Caco-2 (cell line): Measurements from ENCODE around the gene POLR2E. TPM values are rescaled to one million over a fixed set of nuclear protein-coding genes. Genes with fewer than 3 reads are reported as not detected.

Source experiments
- BruUV-seq: library from RNA; stranded (reverse); fragments of 400-500 nt; replicated peaks from 2 replicates; lab custom pipeline; 2021; lab: Mats Ljungman, UMichigan
- CTCF ChIA-PET: fragments of 300-600 bp; sonication (Branson Sonifier 250); formaldehyde crosslinking; loops from one replicate; lab custom pipeline; 2022; ENCODE audit warnings: antibody characterized with exemption; lab: Charles Lee
- POLR2A ChIA-PET: fragments of 300-600 bp; sonication (Branson Sonifier 250); formaldehyde crosslinking; loops from one replicate; lab custom pipeline; 2022; ENCODE audit warnings: antibody characterized with exemption; lab: Charles Lee
- DNase-seq, 2 experiments: peaks; one replicate each; pipeline versions ENCODE4 v3.0.0 to v3.0.0-alpha.2; 2020 to 2022
- H3K27me3 ChIP-seq: replicated peaks from 2 replicates; pipeline ENCODE4 v1.6.0; 2011; ENCODE audit warnings: low read length; ENCODE audit not compliant: control insufficient read depth, insufficient read depth
- H3K36me3 ChIP-seq: 2 replicates; pipeline ENCODE4 v1.5.1; 2011; ENCODE audit warnings: low read length; ENCODE audit not compliant: control insufficient read depth, insufficient read depth
- H3K4me1 ChIP-seq: fragments of 250-450 bp; sonication (Bioruptor Pico); 2 replicates; pipeline ENCODE4 v1.5.1; 2020; ENCODE audit warnings: mild to moderate bottlenecking
- H3K4me3 ChIP-seq: 2 replicates; pipeline ENCODE4 v1.5.1; 2011; ENCODE audit warnings: low read depth, mild to moderate bottlenecking, control low read depth, low read length
- H3K9me3 ChIP-seq: fragments of 250-450 bp; sonication (Bioruptor Pico); 2 replicates; pipeline ENCODE4 v1.5.1; 2020; ENCODE audit warnings: mild to moderate bottlenecking, moderate library complexity
- H3K27ac Mint-ChIP-seq: one replicate; pipeline ENCODE4 v1.8.0; 2022; ENCODE audit warnings: mixed read lengths; ENCODE audit not compliant: unreplicated experiment
- H3K27me3 Mint-ChIP-seq: one replicate; pipeline ENCODE4 v1.8.0; 2022; ENCODE audit warnings: mixed read lengths; ENCODE audit not compliant: insufficient read depth, unreplicated experiment
- H3K36me3 Mint-ChIP-seq: one replicate; pipeline ENCODE4 v1.8.0; 2022; ENCODE audit warnings: mild to moderate bottlenecking, mixed read lengths; ENCODE audit not compliant: insufficient read depth, unreplicated experiment
- H3K4me1 Mint-ChIP-seq: one replicate; pipeline ENCODE4 v1.8.0; 2022; ENCODE audit warnings: low read depth, mixed read lengths; ENCODE audit not compliant: unreplicated experiment
- H3K4me3 Mint-ChIP-seq: one replicate; pipeline ENCODE4 v1.8.0; 2022; ENCODE audit warnings: mild to moderate bottlenecking, moderate library complexity, mixed read lengths; ENCODE audit not compliant: unreplicated experiment
- H3K9me3 Mint-ChIP-seq: one replicate; pipeline ENCODE4 v1.8.0; 2022; ENCODE audit warnings: mixed read lengths; ENCODE audit not compliant: unreplicated experiment
- CTCF ChIP-seq, 2 experiments: fragments of 200-600 bp in 1 of 2; IDR thresholded peaks; 1 replicate in 1 of 2; 2 replicates in 1 of 2; pipeline versions ENCODE4 v1.5.1 to v1.8.0; 2011 to 2022; ENCODE audit warnings: antibody characterized with exemption in 1 of 2, control low read depth in 1 of 2, inconsistent platforms in 1 of 2, low read depth in 1 of 2, low read length in 1 of 2, mild to moderate bottlenecking in 1 of 2, moderate library complexity in 1 of 2; ENCODE audit not compliant: insufficient read depth in 1 of 2, severe bottlenecking in 1 of 2, unreplicated experiment in 1 of 2
- intact Hi-C: fragments of 100-400 bp; cut with micrococcal nuclease; formaldehyde crosslinking; loops from one replicate; pipeline ENCODE4 v1.10.0; 2022; ENCODE audit not compliant: unreplicated experiment
- total RNA-seq: library from RNA; stranded (reverse); gene quantifications from 2 replicates; pipeline ENCODE4 v1.2.3, GENCODE V29; 2022

Gene POLR2E
- total RNA-seq, 1 experiment from 2014 or later = 264 TPM

GRCh38 chr19:1105873-1106840, 11.0 kb upstream of the POLR2E start:
- H3K27ac Mint-ChIP-seq = no peak overlapping the region
- no peak for DNase-seq
- ChIA-PET CTCF (no interaction called here), POLR2A (no interaction called here)
- Histone ChIP-seq H3K27me3 (no peaks in the 10 kb centered on the region), H3K9me3 (no peaks in the 10 kb centered on the region), H3K4me3 (peak overlapping the region; percentile 97), H3K36me3 (peaks cover 1% of the 10 kb centered on the region), H3K4me1 (peaks cover 21% of the 10 kb centered on the region)
- no peaks in the 10 kb centered on the region for H3K4me1 Mint-ChIP-seq
- H3K4me3 Mint-ChIP-seq = peak overlapping the region; percentile 52
- no peaks in the 10 kb centered on the region for H3K9me3 Mint-ChIP-seq
- intact Hi-C loops = loop anchor here (10.0 kb wide), 1 partner anchor 81 kb away; the partner anchor contains the start of genes CNN2, RNU6-2 and TMEM259
- H3K27me3 Mint-ChIP-seq = no peaks in the 10 kb centered on the region
- no peak for TF ChIP-seq CTCF (IDR thresholded peaks at IDR 0.05; ENCODE audit: insufficient read depth in 1 of 2, low read depth in 1 of 2, low read length in 1 of 2, severe bottlenecking in 1 of 2, unreplicated experiment in 1 of 2)
- H3K36me3 Mint-ChIP-seq = peaks cover 61% of the 10 kb centered on the region
- no TSS peak for BruUV-seq

- Mint-ChIP-seq H3K4me3 (peak overlapping the region; percentile 68), H3K4me1 (no peaks in the 10 kb centered on the region), H3K9me3 (no peaks in the 10 kb centered on the region), H3K27ac (peak overlapping the region; percentile 57), H3K27me3 (no peaks in the 10 kb centered on the region), H3K36me3 (peaks cover 56% of the 10 kb centered on the region)
- TF ChIP-seq CTCF (IDR thresholded peaks at IDR 0.05; ENCODE audit: insufficient read depth in 1 of 2, low read depth in 1 of 2, low read length in 1 of 2, severe bottlenecking in 1 of 2, unreplicated experiment in 1 of 2) = no peak
- Histone ChIP-seq H3K4me3 (peak overlapping the region; percentile 97), H3K27me3 (no peaks in the 10 kb centered on the region), H3K4me1 (peaks cover 23% of the 10 kb centered on the region), H3K36me3 (peaks cover 1% of the 10 kb centered on the region), H3K9me3 (no peaks in the 10 kb centered on the region)
- POLR2A ChIA-PET = interaction anchor here (0.6 to 2.3 kb wide), 5 partner anchors 8 to 164 kb away, joined by 3 to 19 read pairs (median 9); partner anchors contain the start of genes ARHGAP45 and CIRBP
- CTCF ChIA-PET = interaction anchor here (0.7 kb wide), 1 partner anchor 72 kb away, joined by 4 read pairs; no protein-coding TSS in a partner anchor
- peak in 1 of 2 experiments; percentile 41 for DNase-seq
- TSS peak; percentile 50 for BruUV-seq
- intact Hi-C loops = loop anchor here (10.0 kb wide), 1 partner anchor 80 kb away; the partner anchor contains the start of genes CNN2, RNU6-2 and TMEM259
These were observed 10.1 kb upstream of the POLR2E start for GRCh38 chr19:1105008-1105872.
